MM.1S (cell line): ENCODE data around the gene LIMS2.

Source experiments
- DNase-seq: peaks from one replicate; pipeline ENCODE4 v3.0.0-alpha.2; 2015
- H2AFZ ChIP-seq: fragments of 300-600 bp; sonication (generic); 2 replicates; pipeline ENCODE4 v1.6.0; 2016; ENCODE audit warnings: antibody characterized with exemption, low read length
- H3F3A ChIP-seq: fragments of 300-600 bp; sonication (generic); 2 replicates; pipeline ENCODE4 v1.6.1; 2016; ENCODE audit warnings: mild to moderate bottlenecking, antibody characterized with exemption, low read length, moderate library complexity, mixed read lengths; ENCODE audit not compliant: insufficient read depth
- H3K27ac ChIP-seq: fragments of 300-600 bp; sonication (generic); 2 replicates; pipeline ENCODE4 v1.5.1; 2016; ENCODE audit warnings: mild to moderate bottlenecking, low read length
- H3K27me3 ChIP-seq: fragments of 300-600 bp; sonication (generic); replicated peaks from 2 replicates; pipeline ENCODE4 v1.6.0; 2016; ENCODE audit warnings: low read length; ENCODE audit not compliant: insufficient read depth
- H3K36me3 ChIP-seq: fragments of 300-600 bp; sonication (generic); replicated peaks from 2 replicates; pipeline ENCODE4 v1.6.1; 2016; ENCODE audit warnings: mild to moderate bottlenecking, low read length, mixed read lengths; ENCODE audit not compliant: insufficient read depth
- H3K4me1 ChIP-seq: fragments of 300-600 bp; sonication (generic); 2 replicates; pipeline ENCODE4 v1.6.1; 2016; ENCODE audit warnings: low read length, mixed read lengths
- H3K4me2 ChIP-seq: fragments of 300-600 bp; sonication (generic); 2 replicates; pipeline ENCODE4 v1.6.0; 2016; ENCODE audit warnings: low read depth, low read length
- H3K4me3 ChIP-seq: fragments of 300-600 bp; sonication (generic); 2 replicates; pipeline ENCODE4 v1.5.1; 2016; ENCODE audit warnings: low read length, mixed read lengths
- H3K79me2 ChIP-seq: fragments of 300-600 bp; sonication (generic); 2 replicates; pipeline ENCODE4 v1.6.1; 2016; ENCODE audit warnings: mixed run types, low read length, mixed read lengths
- H3K9ac ChIP-seq: fragments of 300-600 bp; sonication (generic); 2 replicates; pipeline ENCODE4 v1.6.1; 2016; ENCODE audit warnings: low read length, mixed read lengths
- H3K9me2 ChIP-seq: fragments of 300-600 bp; sonication (generic); replicated peaks from 2 replicates; pipeline ENCODE4 v1.6.1; 2016; ENCODE audit warnings: mild to moderate bottlenecking, low read length, mixed read lengths; ENCODE audit not compliant: insufficient read depth
- H3K9me3 ChIP-seq: fragments of 300-600 bp; sonication (generic); replicated peaks from 2 replicates; pipeline ENCODE4 v1.6.1; 2016; ENCODE audit warnings: mild to moderate bottlenecking, low read length, mixed read lengths; ENCODE audit not compliant: insufficient read depth
- H4K20me1 ChIP-seq: fragments of 300-600 bp; sonication (generic); 2 replicates; pipeline ENCODE4 v1.6.1; 2016; ENCODE audit warnings: mild to moderate bottlenecking, low read length, moderate library complexity, mixed read lengths; ENCODE audit not compliant: insufficient read depth
- CTCF ChIP-seq: fragments of 300-600 bp; sonication (generic); IDR thresholded peaks from 2 replicates; pipeline ENCODE4 v1.5.1; 2016; ENCODE audit warnings: antibody characterized with exemption, low read length, mixed read lengths
- EZH2 ChIP-seq: fragments of 300-600 bp; sonication (generic); optimal IDR thresholded peaks from 2 replicates; pipeline ENCODE3; 2017; ENCODE audit warnings: low read depth, mild to moderate bottlenecking, antibody characterized with exemption, low read length, mixed read lengths
- EZH2phosphoT487 ChIP-seq: fragments of 300-600 bp; sonication (generic); IDR thresholded peaks from 2 replicates; pipeline ENCODE4 v1.6.1; 2018; ENCODE audit warnings: antibody characterized with exemption, low read length

LIMS2 gene

GRCh38 chr2:127630864-127631540 lies 44.3 kb downstream of the LIMS2 start:
- H3K79me2 ChIP-seq: no peaks in the 10 kb centered on the region
- H3K9me3 ChIP-seq: no peaks in the 10 kb centered on the region
- no peak overlapping the region for H3K4me2 ChIP-seq
- TF ChIP-seq EZH2phosphoT487: no peak
- TF ChIP-seq EZH2: no peak
- no peak for TF ChIP-seq CTCF
- no peak for DNase-seq
- H3K9me2 ChIP-seq: no peaks in the 10 kb centered on the region
- no peaks in the 10 kb centered on the region for H3K36me3 ChIP-seq
- no peak overlapping the region for H3K27ac ChIP-seq
- H3K4me1 ChIP-seq: no peaks in the 10 kb centered on the region
- H2AFZ ChIP-seq: no peak overlapping the region
- no peaks in the 10 kb centered on the region for H4K20me1 ChIP-seq
- no peak overlapping the region for H3K4me3 ChIP-seq
- no peak overlapping the region for H3K9ac ChIP-seq
- no peaks in the 10 kb centered on the region for H3F3A ChIP-seq
- peaks cover 74% of the 10 kb centered on the region for H3K27me3 ChIP-seq

- H3K27ac ChIP-seq: no peak overlapping the region
- no peak overlapping the region for H3K9ac ChIP-seq
- H3K4me3 ChIP-seq: no peak overlapping the region
- no peaks in the 10 kb centered on the region for H3K4me1 ChIP-seq
- H2AFZ ChIP-seq: no peak overlapping the region
- no peaks in the 10 kb centered on the region for H3K9me2 ChIP-seq
- no peak overlapping the region for H3K4me2 ChIP-seq
- no peaks in the 10 kb centered on the region for H3K9me3 ChIP-seq
- DNase-seq: no peak
- no peaks in the 10 kb centered on the region for H4K20me1 ChIP-seq
- H3K27me3 ChIP-seq: peaks cover 74% of the 10 kb centered on the region
- H3K36me3 ChIP-seq: no peaks in the 10 kb centered on the region
- no peaks in the 10 kb centered on the region for H3K79me2 ChIP-seq
- TF ChIP-seq CTCF (no peak), EZH2phosphoT487 (no peak), EZH2 (no peak)
- no peaks in the 10 kb centered on the region for H3F3A ChIP-seq
Measured at GRCh38 chr2:127630096-127630863, 45.0 kb downstream of the LIMS2 start.

GRCh38 chr2:127629637-127630036 lies 45.7 kb downstream of the LIMS2 start:
- H3K4me1 ChIP-seq: no peaks in the 10 kb centered on the region
- no peaks in the 10 kb centered on the region for H3K9me2 ChIP-seq
- no peak for DNase-seq
- no peaks in the 10 kb centered on the region for H3K36me3 ChIP-seq
- no peak overlapping the region for H3K4me2 ChIP-seq
- no peaks in the 10 kb centered on the region for H3K79me2 ChIP-seq
- no peak overlapping the region for H3K9ac ChIP-seq
- no peak overlapping the region for H2AFZ ChIP-seq
- no peaks in the 10 kb centered on the region for H3F3A ChIP-seq
- peaks cover 75% of the 10 kb centered on the region for H3K27me3 ChIP-seq
- no peaks in the 10 kb centered on the region for H4K20me1 ChIP-seq
- H3K27ac ChIP-seq: no peak overlapping the region
- H3K9me3 ChIP-seq: no peaks in the 10 kb centered on the region
- TF ChIP-seq EZH2: no peak
- H3K4me3 ChIP-seq: no peak overlapping the region
